H9 (cell line): ENCODE data around the gene SPIN1. TPM values are rescaled to one million over a fixed set of nuclear protein-coding genes. Genes with fewer than 3 reads are reported as not detected.

ENCODE experiments used
- DNase-seq: peaks from one replicate; pipeline ENCODE4 v3.0.0-alpha.2; 2017
- H2AFZ ChIP-seq: one replicate; pipeline ENCODE4 v1.6.1; 2013; ENCODE audit warnings: mild to moderate bottlenecking, low read length, control low read depth, moderate library complexity
- H2AK5ac ChIP-seq: 2 replicates; pipeline ENCODE4 v1.6.1; 2013; ENCODE audit warnings: low read length, control low read depth, mixed read lengths; ENCODE audit not compliant: insufficient read length
- H2BK120ac ChIP-seq: one replicate; pipeline ENCODE4 v1.6.1; 2013; ENCODE audit warnings: low read depth, mild to moderate bottlenecking, low read length, control low read depth, inconsistent platforms; ENCODE audit not compliant: poor library complexity, severe bottlenecking
- H2BK12ac ChIP-seq: 2 replicates; pipeline ENCODE4 v1.6.1; 2013; ENCODE audit warnings: low read length, control low read depth, mixed read lengths, low read depth; ENCODE audit not compliant: insufficient read length
- H2BK15ac ChIP-seq: 2 replicates; pipeline ENCODE4 v1.6.1; 2013; ENCODE audit warnings: low read depth, low read length, control low read depth
- H2BK20ac ChIP-seq: one replicate; pipeline ENCODE4 v1.6.1; 2013; ENCODE audit warnings: low read depth, mild to moderate bottlenecking, low read length, control low read depth, inconsistent platforms; ENCODE audit not compliant: poor library complexity, severe bottlenecking
- H2BK5ac ChIP-seq: 2 replicates; pipeline ENCODE4 v1.6.1; 2013; ENCODE audit warnings: low read length, control low read depth, mixed read lengths; ENCODE audit not compliant: insufficient read length
- H3K14ac ChIP-seq: 2 replicates; pipeline ENCODE4 v1.6.1; 2013; ENCODE audit warnings: low read length, control low read depth; ENCODE audit not compliant: insufficient read depth
- H3K18ac ChIP-seq: 2 replicates; pipeline ENCODE4 v1.6.1; 2013; ENCODE audit warnings: low read depth, mild to moderate bottlenecking, mixed read lengths, low read length, control low read depth; ENCODE audit not compliant: insufficient read length
- H3K23ac ChIP-seq: 2 replicates; pipeline ENCODE4 v1.6.1; 2013; ENCODE audit warnings: low read length, control low read depth, mixed read lengths, low read depth; ENCODE audit not compliant: insufficient read length
- H3K23me2 ChIP-seq: 2 replicates; pipeline ENCODE4 v1.6.1; 2013; ENCODE audit warnings: low read depth, mild to moderate bottlenecking, mixed read lengths, low read length, control low read depth; ENCODE audit not compliant: insufficient read length, poor library complexity, severe bottlenecking
- H3K27ac ChIP-seq: 2 replicates; pipeline ENCODE4 v1.5.1; 2013; ENCODE audit warnings: low read length, control low read depth, mixed read lengths, low read depth; ENCODE audit not compliant: insufficient read length
- H3K27me3 ChIP-seq: 2 replicates; pipeline ENCODE4 v1.6.1; 2013; ENCODE audit warnings: low read length, control low read depth, inconsistent platforms; ENCODE audit not compliant: insufficient read depth
- H3K4ac ChIP-seq: 2 replicates; pipeline ENCODE4 v1.6.1; 2013; ENCODE audit warnings: low read depth, mild to moderate bottlenecking, control low read depth, inconsistent platforms, low read length, moderate library complexity
- H3K4me1 ChIP-seq: 2 replicates; pipeline ENCODE4 v1.6.1; 2013; ENCODE audit warnings: low read length, control low read depth, inconsistent platforms; ENCODE audit not compliant: insufficient read depth
- H3K4me2 ChIP-seq: 2 replicates; pipeline ENCODE4 v1.6.1; 2013; ENCODE audit warnings: low read length, control low read depth, mixed read lengths; ENCODE audit not compliant: insufficient read length, insufficient read depth
- H3K56ac ChIP-seq: 2 replicates; pipeline ENCODE4 v1.6.1; 2013; ENCODE audit warnings: low read depth, mild to moderate bottlenecking, mixed read lengths, low read length, control low read depth; ENCODE audit not compliant: insufficient read length
- H3K79me1 ChIP-seq: 2 replicates; pipeline ENCODE4 v1.6.1; 2013; ENCODE audit warnings: low read depth, mild to moderate bottlenecking, moderate library complexity, low read length, control low read depth, inconsistent platforms; ENCODE audit not compliant: insufficient read depth, poor library complexity, severe bottlenecking
- H3K79me2 ChIP-seq: 2 replicates; pipeline ENCODE4 v1.6.1; 2013; ENCODE audit warnings: low read length, control low read depth, inconsistent platforms; ENCODE audit not compliant: insufficient read depth
- H3K9ac ChIP-seq: 2 replicates; pipeline ENCODE4 v1.6.1; 2013; ENCODE audit warnings: low read length, control low read depth, mixed read lengths; ENCODE audit not compliant: insufficient read length; ENCODE audit errors: extremely low read depth
- H3K9me3 ChIP-seq: one replicate; pipeline ENCODE4 v1.6.1; 2013; ENCODE audit warnings: low read depth, low read length, inconsistent platforms; ENCODE audit not compliant: control insufficient read depth
- H3T11ph ChIP-seq: one replicate; pipeline ENCODE4 v1.6.1; 2013; ENCODE audit warnings: mild to moderate bottlenecking, low read length, control low read depth, inconsistent platforms
- H4K20me1 ChIP-seq: one replicate; pipeline ENCODE4 v1.6.1; 2013; ENCODE audit not compliant: control insufficient read depth, insufficient read length, insufficient read depth
- H4K5ac ChIP-seq: 2 replicates; pipeline ENCODE4 v1.6.1; 2013; ENCODE audit warnings: low read depth, mild to moderate bottlenecking, mixed read lengths, low read length, control low read depth; ENCODE audit not compliant: insufficient read length
- H4K8ac ChIP-seq: replicated peaks from 2 replicates; pipeline ENCODE4 v1.6.1; 2013; ENCODE audit warnings: low read length, control low read depth, mixed read lengths, low read depth; ENCODE audit not compliant: insufficient read length
- H4K91ac ChIP-seq: 2 replicates; pipeline ENCODE4 v1.6.1; 2013; ENCODE audit warnings: low read depth, mild to moderate bottlenecking, moderate library complexity, mixed read lengths, low read length, control low read depth; ENCODE audit not compliant: insufficient read length
- H3K27ac Mint-ChIP-seq, 3 experiments: 2 replicates in 2 of 3; 3 replicates in 1 of 3; pipeline ENCODE4 v1.8.0; 2020 to 2021; ENCODE audit warnings: mixed read lengths in 3 of 3, mild to moderate bottlenecking in 1 of 3, moderate library complexity in 1 of 3
- H3K27me3 Mint-ChIP-seq: 2 replicates; pipeline ENCODE4 v1.8.0; 2021; ENCODE audit warnings: low read depth, mild to moderate bottlenecking, moderate library complexity, mixed read lengths
- H3K36me3 Mint-ChIP-seq, 3 experiments: 2 replicates in 2 of 3; 3 replicates in 1 of 3; pipeline ENCODE4 v1.8.0; 2020 to 2021; ENCODE audit warnings: low read depth in 3 of 3, mixed read lengths in 3 of 3; ENCODE audit not compliant: insufficient read depth in 1 of 3
- H3K4me1 Mint-ChIP-seq, 2 experiments: 2 replicates each; pipeline ENCODE4 v1.8.0; 2020; ENCODE audit warnings: mixed read lengths in 2 of 2
- H3K4me3 Mint-ChIP-seq, 2 experiments: 2 replicates in 1 of 2; 3 replicates in 1 of 2; pipeline ENCODE4 v1.8.0; 2020 to 2021; ENCODE audit warnings: mild to moderate bottlenecking in 2 of 2, mixed read lengths in 2 of 2, moderate library complexity in 1 of 2
- H3K9me3 Mint-ChIP-seq, 2 experiments: 2 replicates in 1 of 2; 3 replicates in 1 of 2; pipeline ENCODE4 v1.8.0; 2020; ENCODE audit warnings: mild to moderate bottlenecking in 2 of 2, mixed read lengths in 2 of 2, moderate library complexity in 1 of 2
- WGBS: extraction: QIAGEN DNeasy Blood & Tissue Kit; methylation state at CpG from one replicate; pipeline ENCODE4 v1.1.7; 2013; ENCODE audit warnings: missing lambda C conversion rate, low lambda C conversion rate, mixed read lengths; ENCODE audit not compliant: insufficient read length; ENCODE audit errors: extremely low coverage; 5-methylcytosine and 5-hydroxymethylcytosine counted together
- total RNA-seq: library from RNA; stranded (reverse); gene quantifications from 2 replicates; pipeline ENCODE4 v1.2.1, GENCODE V29; 2021
- TF ChIP-seq, protein P1 (sequence below): fragments of 200-600 bp; sonication (generic); conservative IDR thresholded peaks from 3 replicates; pipeline ENCODE4 v1.8.0; 2021; ENCODE audit warnings: antibody characterized with exemption, mild to moderate bottlenecking

SPIN1 gene
- total RNA-seq, 1 experiment from 2014 or later = 136 TPM

- no peak overlapping the region for H4K91ac ChIP-seq
- Mint-ChIP-seq H3K4me3 (no peak overlapping the region), H3K4me1 (no peaks in the 10 kb centered on the region; a peak in 1 of 4 replicates), H3K27me3 (no peaks in the 10 kb centered on the region), H3K27ac (no peak overlapping the region), H3K36me3 (peaks cover 2 to 40% (median 23%) of the 10 kb centered on the region in 3 experiments; a peak in 6 of 7 replicates), H3K9me3 (no peaks in the 10 kb centered on the region)
- no peaks in the 10 kb centered on the region for H3K9me3 ChIP-seq
- H3K4ac ChIP-seq = no peak overlapping the region
- no peak overlapping the region for H2BK120ac ChIP-seq
- no peaks in the 10 kb centered on the region; the same call in 1 of the 2 replicates for H3K79me2 ChIP-seq
- H3K18ac ChIP-seq = no peak overlapping the region
- DNase-seq = no peak
- no peak overlapping the region for H3K23ac ChIP-seq
- H3K79me1 ChIP-seq = peaks cover 4% of the 10 kb centered on the region
- H3K9ac ChIP-seq = no peak overlapping the region
- H3T11ph ChIP-seq = no peak overlapping the region
- H2BK12ac ChIP-seq = no peak overlapping the region
- H2AK5ac ChIP-seq = no peak overlapping the region
- no peak overlapping the region for H3K56ac ChIP-seq
- no peak overlapping the region for H2BK15ac ChIP-seq
- no peak overlapping the region for H2BK20ac ChIP-seq
- H4K20me1 ChIP-seq = no peaks in the 10 kb centered on the region
- WGBS = no CpG with 5 or more reads among the region's 3 CpGs
- H4K5ac ChIP-seq = no peak overlapping the region
- TF ChIP-seq, protein P1, sequence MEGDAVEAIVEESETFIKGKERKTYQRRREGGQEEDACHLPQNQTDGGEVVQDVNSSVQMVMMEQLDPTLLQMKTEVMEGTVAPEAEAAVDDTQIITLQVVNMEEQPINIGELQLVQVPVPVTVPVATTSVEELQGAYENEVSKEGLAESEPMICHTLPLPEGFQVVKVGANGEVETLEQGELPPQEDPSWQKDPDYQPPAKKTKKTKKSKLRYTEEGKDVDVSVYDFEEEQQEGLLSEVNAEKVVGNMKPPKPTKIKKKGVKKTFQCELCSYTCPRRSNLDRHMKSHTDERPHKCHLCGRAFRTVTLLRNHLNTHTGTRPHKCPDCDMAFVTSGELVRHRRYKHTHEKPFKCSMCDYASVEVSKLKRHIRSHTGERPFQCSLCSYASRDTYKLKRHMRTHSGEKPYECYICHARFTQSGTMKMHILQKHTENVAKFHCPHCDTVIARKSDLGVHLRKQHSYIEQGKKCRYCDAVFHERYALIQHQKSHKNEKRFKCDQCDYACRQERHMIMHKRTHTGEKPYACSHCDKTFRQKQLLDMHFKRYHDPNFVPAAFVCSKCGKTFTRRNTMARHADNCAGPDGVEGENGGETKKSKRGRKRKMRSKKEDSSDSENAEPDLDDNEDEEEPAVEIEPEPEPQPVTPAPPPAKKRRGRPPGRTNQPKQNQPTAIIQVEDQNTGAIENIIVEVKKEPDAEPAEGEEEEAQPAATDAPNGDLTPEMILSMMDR = no peak
- H3K14ac ChIP-seq = no peak overlapping the region
- no peak overlapping the region for H2BK5ac ChIP-seq
- no peak overlapping the region for H3K27ac ChIP-seq
- H2AFZ ChIP-seq = no peak overlapping the region
- no peak overlapping the region for H4K8ac ChIP-seq
- no peaks in the 10 kb centered on the region for H3K4me1 ChIP-seq
- no peaks in the 10 kb centered on the region for H3K23me2 ChIP-seq
- no peaks in the 10 kb centered on the region for H3K27me3 ChIP-seq
- H3K4me2 ChIP-seq = no peak overlapping the region
Observed at GRCh38 chr9:88478246-88478645, 90.0 kb downstream of the SPIN1 start.
